Muscle layer of duodenum (tissue), 2 donors: Measurements from ENCODE around the gene PLPP6.

Source experiments
- H3K27ac ChIP-seq: one replicate; pipeline ENCODE4 v1.7.0; 2013; ENCODE audit warnings: mild to moderate bottlenecking, low read length
- H3K27me3 ChIP-seq: one replicate; pipeline ENCODE4 v1.7.0; 2013; ENCODE audit warnings: low read depth, mild to moderate bottlenecking, control low read depth, low read length
- H3K36me3 ChIP-seq, 2 donors: one replicate each; pipeline ENCODE4 v1.7.0; 2013; ENCODE audit warnings: low read length in 2 of 2, control low read depth in 1 of 2, mild to moderate bottlenecking in 1 of 2; ENCODE audit not compliant: insufficient read depth in 2 of 2, control insufficient read depth in 1 of 2
- H3K4me1 ChIP-seq, 2 donors: one replicate each; pipeline ENCODE4 v1.7.0; 2013; ENCODE audit warnings: low read length in 2 of 2, mild to moderate bottlenecking in 2 of 2, control low read depth in 1 of 2, moderate library complexity in 1 of 2; ENCODE audit not compliant: insufficient read depth in 2 of 2, control insufficient read depth in 1 of 2
- H3K4me3 ChIP-seq, 2 donors: one replicate each; pipeline ENCODE4 v1.7.0; 2013; ENCODE audit warnings: low read length in 2 of 2, low read depth in 1 of 2, mild to moderate bottlenecking in 1 of 2
- H3K9me3 ChIP-seq, 2 donors: one replicate each; pipeline ENCODE4 v1.7.0; 2013; ENCODE audit warnings: low read length in 2 of 2, control low read depth in 1 of 2, mild to moderate bottlenecking in 1 of 2; ENCODE audit not compliant: control insufficient read depth in 1 of 2
- donor health status: healthy.

Gene PLPP6

DNA sequence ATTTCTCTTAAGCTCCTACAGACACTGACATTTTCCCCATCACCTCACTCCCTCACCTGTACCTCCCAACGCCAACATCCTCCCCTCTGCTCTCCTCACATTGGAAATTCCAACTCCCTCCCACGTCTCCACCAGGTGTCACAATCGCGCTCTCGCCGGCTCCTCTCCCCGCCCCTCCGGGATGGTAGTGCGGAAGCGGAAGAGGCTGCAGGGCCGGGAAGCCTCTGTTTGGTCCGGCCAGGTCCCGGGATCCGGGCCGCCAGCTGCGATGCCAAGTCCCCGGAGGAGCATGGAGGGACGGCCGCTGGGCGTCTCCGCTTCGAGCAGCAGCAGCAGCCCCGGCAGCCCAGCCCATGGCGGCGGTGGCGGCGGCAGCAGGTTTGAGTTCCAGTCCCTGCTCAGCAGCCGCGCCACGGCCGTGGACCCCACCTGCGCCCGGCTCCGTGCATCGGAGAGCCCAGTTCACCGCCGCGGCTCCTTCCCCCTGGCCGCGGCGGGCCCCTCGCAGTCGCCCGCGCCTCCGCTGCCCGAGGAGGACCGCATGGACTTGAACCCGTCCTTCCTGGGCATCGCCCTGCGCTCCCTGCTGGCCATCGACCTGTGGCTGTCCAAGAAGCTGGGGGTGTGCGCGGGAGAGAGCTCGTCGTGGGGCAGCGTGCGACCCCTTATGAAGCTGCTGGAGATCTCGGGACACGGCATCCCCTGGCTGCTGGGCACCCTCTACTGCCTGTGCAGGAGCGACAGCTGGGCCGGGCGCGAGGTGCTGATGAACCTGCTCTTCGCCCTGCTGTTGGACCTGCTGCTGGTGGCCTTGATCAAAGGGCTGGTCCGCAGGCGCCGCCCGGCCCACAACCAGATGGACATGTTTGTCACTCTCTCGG, at the start of gene PLPP6:
Gene PLPP6 (plus strand): TSS at position 187 of the 881 bp plus-strand sequence. CDS start 82 bp downstream, at position 269.
- Histone ChIP-seq H3K27me3 (no peaks in the 10 kb centered on the region), H3K4me3 (peak within 1 kb of the TSS; percentile 49 to 82), H3K36me3 (no peaks in the 10 kb centered on the region), H3K27ac (peak within 1 kb of the TSS; percentile 74), H3K9me3 (no peaks in the 10 kb centered on the region), H3K4me1 (peaks cover 20 to 25% of the 10 kb centered on the region in 2 donors)

DNA sequence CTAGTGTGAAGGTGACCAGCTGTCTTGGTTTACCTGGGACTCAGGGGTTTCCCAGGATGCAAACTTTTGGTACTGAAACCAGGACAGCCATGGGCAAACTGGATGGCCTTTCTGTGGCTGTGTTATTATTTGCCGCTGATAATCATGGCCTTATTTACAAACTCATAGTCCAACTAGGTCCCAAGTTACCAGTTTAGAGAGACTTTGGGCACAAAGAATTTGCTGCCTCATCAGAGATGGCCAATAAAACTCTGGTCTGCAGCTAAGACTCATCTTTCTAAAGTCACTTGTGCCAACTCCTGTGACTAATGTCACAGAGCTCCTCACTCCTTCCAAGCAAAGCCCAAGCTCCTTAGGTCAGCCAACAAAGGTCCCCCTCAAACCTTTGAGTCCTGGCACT, 47.5 kb upstream of the PLPP6 start:
- no peaks in the 10 kb centered on the region for H3K9me3 ChIP-seq
- H3K27me3 ChIP-seq = no peaks in the 10 kb centered on the region
- no peaks in the 10 kb centered on the region for H3K4me1 ChIP-seq
- no peak overlapping the region for H3K4me3 ChIP-seq
- no peaks in the 10 kb centered on the region for H3K36me3 ChIP-seq
- H3K27ac ChIP-seq = no peak overlapping the region

DNA sequence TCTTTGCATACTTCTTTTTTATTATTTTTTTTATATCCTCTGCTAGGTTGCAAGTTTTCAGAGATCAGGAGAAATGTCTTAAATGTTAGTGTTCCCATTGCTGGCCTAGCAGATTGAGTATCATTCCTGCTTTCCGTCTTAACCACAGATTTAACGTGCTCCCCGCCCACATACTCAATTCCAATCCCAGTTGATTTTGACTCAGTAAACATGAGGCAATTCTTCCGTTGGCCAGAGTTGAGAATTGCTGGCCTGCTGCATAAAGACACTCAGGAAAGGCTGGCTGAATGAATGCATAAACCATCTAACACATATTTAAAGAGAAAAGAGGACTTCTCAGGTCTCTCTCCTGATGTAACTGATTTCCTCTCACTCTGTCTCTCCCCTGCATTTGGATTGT, 46.8 kb upstream of the PLPP6 start:
- no peaks in the 10 kb centered on the region for H3K27me3 ChIP-seq
- H3K36me3 ChIP-seq = no peaks in the 10 kb centered on the region
- no peak overlapping the region for H3K27ac ChIP-seq
- H3K9me3 ChIP-seq = no peaks in the 10 kb centered on the region
- H3K4me1 ChIP-seq = no peaks in the 10 kb centered on the region
- no peak overlapping the region for H3K4me3 ChIP-seq

DNA sequence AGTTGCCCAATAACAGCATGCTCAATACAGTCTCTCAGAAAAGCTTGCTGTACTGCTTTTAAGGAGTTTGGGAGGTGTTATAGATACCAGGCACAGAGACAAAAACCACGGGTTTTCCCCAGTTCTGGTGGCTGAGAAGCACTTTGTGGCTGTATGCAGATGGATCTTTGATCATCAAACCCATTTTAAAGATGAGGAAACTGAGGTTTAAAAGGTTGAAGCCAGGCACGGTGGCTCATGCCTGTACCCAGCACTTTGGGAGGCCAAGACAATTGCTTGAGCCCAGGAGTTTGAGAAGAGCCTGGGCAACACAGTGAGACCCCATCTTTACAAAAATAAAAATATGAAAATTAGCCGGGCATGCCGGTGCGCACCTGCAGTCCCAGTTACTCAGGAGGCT, 46.3 kb upstream of the PLPP6 start:
- Histone ChIP-seq H3K36me3 (no peaks in the 10 kb centered on the region), H3K27ac (no peak overlapping the region), H3K9me3 (no peaks in the 10 kb centered on the region), H3K4me3 (no peak overlapping the region), H3K4me1 (no peaks in the 10 kb centered on the region), H3K27me3 (no peaks in the 10 kb centered on the region)

DNA sequence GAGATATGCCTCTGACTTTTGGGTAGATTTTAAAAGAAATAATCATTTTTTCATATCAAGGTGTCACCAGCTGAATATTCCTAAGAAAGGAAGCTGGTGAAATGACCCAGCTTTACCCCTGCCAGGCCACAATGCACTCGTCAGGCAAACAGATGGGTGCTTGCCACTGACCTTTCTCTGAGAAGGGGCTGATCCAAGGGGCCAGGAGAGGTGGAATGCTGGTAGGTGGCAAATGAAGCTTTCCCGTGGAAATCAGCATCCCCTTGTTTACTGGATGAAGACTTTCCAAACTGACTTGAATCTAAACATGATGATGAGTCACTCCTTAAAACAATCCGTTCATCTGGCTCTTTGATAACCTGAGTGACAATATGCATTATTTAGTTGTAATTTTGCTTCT, 44.3 kb upstream of the PLPP6 start:
- H3K4me1 ChIP-seq = no peaks in the 10 kb centered on the region
- no peak overlapping the region for H3K27ac ChIP-seq
- no peaks in the 10 kb centered on the region for H3K27me3 ChIP-seq
- no peaks in the 10 kb centered on the region for H3K36me3 ChIP-seq
- H3K4me3 ChIP-seq = no peak overlapping the region
- H3K9me3 ChIP-seq = no peaks in the 10 kb centered on the region

DNA sequence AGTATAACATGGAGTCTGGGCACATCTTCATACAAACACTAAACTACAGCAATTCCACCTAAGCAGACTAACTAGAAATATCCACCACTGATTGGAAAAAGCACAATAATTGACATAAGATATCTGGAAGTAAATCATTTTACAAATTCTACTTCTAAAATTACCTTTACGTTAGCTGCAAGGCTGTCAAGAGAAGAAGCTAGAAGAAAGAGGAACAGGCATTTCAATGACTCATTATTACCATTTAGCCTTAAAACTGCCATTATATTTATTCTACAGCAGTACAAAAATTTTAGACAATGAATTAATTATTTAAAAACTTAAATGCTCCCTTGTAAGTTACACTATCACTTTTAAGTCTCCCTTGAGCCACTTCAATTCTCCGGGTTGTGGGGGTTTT, 43.4 kb upstream of the PLPP6 start:
- no peaks in the 10 kb centered on the region for H3K4me1 ChIP-seq
- H3K36me3 ChIP-seq = no peaks in the 10 kb centered on the region
- H3K27me3 ChIP-seq = no peaks in the 10 kb centered on the region
- H3K9me3 ChIP-seq = no peaks in the 10 kb centered on the region
- no peak overlapping the region for H3K27ac ChIP-seq
- no peak overlapping the region for H3K4me3 ChIP-seq

DNA sequence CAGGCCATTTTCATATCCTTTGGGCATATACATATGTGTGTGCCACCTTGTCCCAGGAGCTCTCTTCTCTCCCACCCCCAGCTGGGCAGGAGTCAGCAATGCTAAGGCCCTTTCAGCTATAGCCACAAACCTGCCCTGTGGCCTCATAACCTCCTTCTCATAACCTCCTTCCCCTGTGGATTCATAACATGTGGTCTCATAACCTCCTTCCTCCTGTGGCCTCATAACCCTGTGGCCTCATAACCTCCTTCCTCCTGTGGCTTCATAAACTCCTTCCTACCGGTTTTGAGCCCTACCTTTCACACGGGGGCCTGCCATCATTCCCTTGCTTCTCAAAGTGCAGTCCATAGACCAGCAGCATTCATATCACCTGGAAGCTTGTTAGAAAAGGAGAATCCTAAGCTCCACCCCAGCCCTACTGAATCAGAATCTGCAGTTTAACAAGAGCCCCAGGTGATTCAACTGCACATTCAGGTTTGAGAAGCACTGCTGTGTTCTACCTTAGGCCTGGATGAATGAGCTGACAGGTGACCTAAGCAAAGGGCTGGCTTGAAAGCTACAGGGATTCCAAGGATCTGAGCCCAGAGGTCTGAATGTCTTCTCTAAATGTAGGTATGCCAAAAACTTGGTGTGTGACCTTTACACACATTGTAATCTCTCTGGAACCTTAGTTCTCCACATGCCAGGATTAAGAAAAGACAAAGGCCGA, 41.9 kb upstream of the PLPP6 start:
- Histone ChIP-seq H3K27ac (no peak overlapping the region), H3K4me1 (no peaks in the 10 kb centered on the region), H3K9me3 (no peaks in the 10 kb centered on the region), H3K27me3 (no peaks in the 10 kb centered on the region), H3K4me3 (no peak overlapping the region), H3K36me3 (peaks cover 0 to 4% of the 10 kb centered on the region in 2 donors)

DNA sequence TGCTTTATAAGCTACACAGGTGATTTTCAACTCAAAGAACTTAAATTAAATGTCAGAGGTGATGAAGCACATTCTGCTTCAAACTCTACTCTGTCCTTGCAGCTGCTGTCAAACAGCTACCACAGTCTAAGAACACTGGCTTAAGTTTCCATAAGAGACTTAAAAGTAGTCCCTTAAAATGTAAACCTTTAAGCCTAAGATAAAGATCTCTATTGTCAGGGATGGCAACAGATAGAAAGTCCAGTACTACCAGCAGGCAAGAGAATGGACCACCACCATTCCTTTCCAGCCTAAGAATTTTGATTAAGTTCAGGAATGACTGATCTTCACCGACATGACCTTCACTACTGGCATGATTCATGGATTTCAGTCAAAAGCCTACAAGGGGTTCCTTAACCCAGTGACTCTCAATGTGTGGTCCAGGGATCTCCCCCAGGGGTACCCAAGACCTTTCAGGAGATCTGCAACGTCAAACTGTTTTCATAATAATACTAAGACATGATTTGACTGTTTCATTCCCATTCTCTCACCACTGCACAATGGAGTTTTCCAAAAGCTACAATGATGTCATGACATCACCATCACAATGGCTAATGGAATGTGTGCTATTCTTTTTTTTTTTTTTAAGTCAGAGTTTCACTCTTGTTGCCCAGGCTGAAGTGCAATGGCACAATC, 41.1 kb upstream of the PLPP6 start:
- H3K9me3 ChIP-seq = no peaks in the 10 kb centered on the region
- H3K36me3 ChIP-seq = peaks cover 0 to 5% of the 10 kb centered on the region in 2 donors
- H3K4me1 ChIP-seq = no peaks in the 10 kb centered on the region
- H3K27ac ChIP-seq = no peak overlapping the region
- H3K4me3 ChIP-seq = no peak overlapping the region
- no peaks in the 10 kb centered on the region for H3K27me3 ChIP-seq

DNA sequence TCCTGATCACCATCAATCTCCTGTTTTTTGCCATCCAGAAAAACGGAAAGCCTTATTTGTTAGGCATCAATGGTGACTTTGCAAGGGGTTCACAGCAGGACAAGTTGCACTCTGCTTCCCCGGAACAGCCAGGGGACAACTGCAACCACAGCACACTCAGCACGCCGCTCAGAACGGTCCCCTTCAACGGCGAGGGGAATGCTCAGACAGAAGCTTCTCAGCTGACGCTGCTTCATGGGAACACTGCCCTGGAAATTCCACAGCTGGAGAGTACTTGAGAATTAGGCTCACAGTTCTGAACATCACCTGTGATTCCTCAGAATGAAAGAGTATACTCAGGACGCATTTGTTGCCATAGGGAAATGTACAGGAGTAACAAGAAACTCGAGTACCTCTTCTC, 40.1 kb upstream of the PLPP6 start:
- peaks cover 0 to 5% of the 10 kb centered on the region in 2 donors for H3K36me3 ChIP-seq
- H3K4me1 ChIP-seq = no peaks in the 10 kb centered on the region
- no peak overlapping the region for H3K4me3 ChIP-seq
- no peaks in the 10 kb centered on the region for H3K9me3 ChIP-seq
- H3K27me3 ChIP-seq = no peaks in the 10 kb centered on the region
- H3K27ac ChIP-seq = no peak overlapping the region

DNA sequence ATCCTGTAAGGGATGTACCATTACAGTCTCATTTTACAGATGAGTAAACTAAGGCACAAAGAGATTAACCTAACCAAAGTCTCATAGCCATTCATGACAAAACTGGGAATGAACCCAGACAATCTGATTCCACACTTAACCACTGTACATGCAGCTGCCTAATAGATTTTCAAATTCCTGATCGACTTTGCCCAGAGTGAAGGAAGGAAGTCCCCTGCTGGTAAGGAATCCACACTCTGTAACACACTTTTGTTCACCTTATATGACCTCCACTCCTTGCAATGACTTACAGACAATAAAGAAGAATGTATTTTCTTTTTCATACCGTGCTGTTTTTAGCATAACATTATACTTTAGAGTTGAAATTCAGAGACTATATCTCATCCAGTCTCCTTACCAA, 31.3 kb upstream of the PLPP6 start:
- Histone ChIP-seq H3K27ac (no peak overlapping the region), H3K9me3 (no peaks in the 10 kb centered on the region), H3K36me3 (peaks cover 0 to 4% of the 10 kb centered on the region in 2 donors), H3K4me1 (no peaks in the 10 kb centered on the region), H3K4me3 (no peak overlapping the region), H3K27me3 (no peaks in the 10 kb centered on the region)

DNA sequence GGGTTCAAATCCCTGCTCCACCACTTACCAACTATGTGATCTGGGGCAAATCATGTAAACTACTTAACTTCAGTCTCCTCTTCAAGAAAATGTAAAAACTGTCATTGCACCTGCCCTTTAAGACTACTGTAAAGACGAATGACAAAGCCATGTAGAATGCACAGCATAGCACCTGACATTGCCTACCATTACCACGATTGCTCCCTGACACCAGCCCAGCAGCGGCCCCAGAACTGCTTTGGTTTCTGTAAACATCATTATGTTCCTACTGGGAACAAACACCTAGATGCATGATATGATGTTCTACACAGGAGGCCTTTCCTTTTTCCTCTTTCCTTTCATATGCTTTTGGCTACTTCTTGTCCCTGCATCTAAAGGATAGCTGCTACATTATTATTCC, 23.1 kb upstream of the PLPP6 start:
- no peaks in the 10 kb centered on the region for H3K4me1 ChIP-seq
- H3K9me3 ChIP-seq = no peaks in the 10 kb centered on the region
- H3K36me3 ChIP-seq = no peaks in the 10 kb centered on the region
- H3K27ac ChIP-seq = no peak overlapping the region
- H3K4me3 ChIP-seq = no peak overlapping the region
- no peaks in the 10 kb centered on the region for H3K27me3 ChIP-seq
